Ovary (tissue), 9 donors: ENCODE data around the gene RNU6-7. TPM values are rescaled to one million over a fixed set of nuclear protein-coding genes. Genes with fewer than 3 reads are reported as not detected.

ENCODE experiments used
- DNase-seq, 5 donors: peaks; one replicate each; pipeline ENCODE4 v3.0.0-alpha.2; 2019 to 2020
- H3K27ac ChIP-seq, 2 donors: fragments of 200-600 bp; one replicate each; pipeline versions ENCODE4 v1.5.1 to v1.8.0; 2019 to 2022
- H3K27me3 ChIP-seq: fragments of 200-600 bp; one replicate; pipeline ENCODE4 v1.8.0; 2022
- H3K36me3 ChIP-seq: fragments of 200-600 bp; sonication (generic); one replicate; pipeline ENCODE4 v1.5.1; 2019
- H3K4me1 ChIP-seq: one replicate; pipeline ENCODE4 v1.8.1; 2013; ENCODE audit warnings: mild to moderate bottlenecking, moderate library complexity; ENCODE audit not compliant: insufficient read depth
- H3K4me3 ChIP-seq: fragments of 200-600 bp; sonication (generic); one replicate; pipeline ENCODE4 v1.5.1; 2017
- H3K9me3 ChIP-seq, 2 donors: fragments of 200-600 bp in 1 of 2; sonication (generic) in 1 of 2; one replicate each; pipeline versions ENCODE4 v1.5.1 to v1.8.1; 2013 to 2019; ENCODE audit warnings: mild to moderate bottlenecking in 1 of 2, moderate library complexity in 1 of 2
- CTCF ChIP-seq, 3 donors: fragments of 450-650 bp in 2 of 3; fragments of 200-600 bp in 1 of 3; IDR thresholded peaks; one replicate each; pipeline versions ENCODE4 v1.5.1 to v1.8.0; 2016 to 2022; ENCODE audit warnings: antibody characterized with exemption in 3 of 3, mild to moderate bottlenecking in 1 of 3
- EP300 ChIP-seq: sonication (generic); formaldehyde crosslinking; IDR thresholded peaks from one replicate; pipeline ENCODE4 v1.6.1; 2017; ENCODE audit warnings: antibody characterized with exemption
- POLR2A ChIP-seq: fragments of 450-650 bp; IDR thresholded peaks from one replicate; pipeline ENCODE4 v1.6.1; 2017; ENCODE audit warnings: antibody characterized with exemption, mild to moderate bottlenecking, moderate library complexity
- WGBS, 3 donors: extraction: QIAGEN DNeasy Blood & Tissue Kit in 1 of 3; methylation state at CpG; one replicate each; pipeline versions ENCODE4 v1.1.5 to v1.1.7; 2013 to 2017; 5-methylcytosine and 5-hydroxymethylcytosine counted together
- intact Hi-C, 4 donors: fragments of 100-400 bp; cut with DNase I; formaldehyde crosslinking; loops; one replicate each; pipeline versions ENCODE4 v1.11.0 to v1.15.1; 2022 to 2023
- polyA plus RNA-seq, 2 donors: library from polyadenylated mRNA; stranded (reverse); fragments of 200-250 nt in 1 of 2; fragments of 350-450 nt in 1 of 2; fragmentation: Illumina TruSeq in 1 of 2; extraction: RNeasy Lipid Tissue Mini Kit (QIAGEN cat#74804) in 1 of 2; gene quantifications; one replicate each; pipeline ENCODE4 v1.2.3, GENCODE V29; 2013 to 2014
- total RNA-seq, 7 donors: library from RNA; depleted of rRNA in 2 of 7; stranded (reverse); fragments of >200 nt in 2 of 7; fragmentation: NEBNext Ultra II Directional in 3 of 7; extraction: Animal tissue kit (Norgen Biotek cat#: 25700) in 3 of 7; gene quantifications; one replicate each; pipeline versions ENCODE4 v1.1.0 to v1.2.4, GENCODE V29; 2016 to 2023
- donor health status: DM: no; HTN: no; CAD: no; lungs with moderate emphysema.
- donor health status: DM: no; HTN: no; CAD: no.
- donor health status: Bipolar disorder and iron deficiency.
- donor health status: DM: yes; HTN: yes; CAD: no.
- donor health status: DM: no; HTN: no; CAD: no.
- donor health status: DM: yes; HTN: yes; CAD: no.

The RNU6-7 gene
- total and polyA plus RNA-seq, 9 donors, result not detected

- TF ChIP-seq EP300 (no peak), CTCF (IDR thresholded peaks at IDR 0.05) (no peak), POLR2A (no peak)
- DNase-seq, result no peak
- H3K27ac ChIP-seq, result no peak overlapping the region
- H3K4me1 ChIP-seq, result no peaks in the 10 kb centered on the region
- 60 to 68% (median 62%) methylated on average over 1 of the region's 1 CpG for WGBS, 3 donors
- intact Hi-C loops, result no loop called here
- H3K9me3 ChIP-seq, result no peaks in the 10 kb centered on the region
- H3K27me3 ChIP-seq, result no peaks in the 10 kb centered on the region
- H3K4me3 ChIP-seq, result no peak overlapping the region
- H3K36me3 ChIP-seq, result no peaks in the 10 kb centered on the region
Measured at GRCh38 chr14:32195636-32196035, 6.2 kb upstream of the RNU6-7 start.

GRCh38 chr14:32197919-32198318, 3.9 kb upstream of the RNU6-7 start:
- H3K9me3 ChIP-seq, result no peaks in the 10 kb centered on the region
- DNase-seq, result no peak
- no peaks in the 10 kb centered on the region for H3K27me3 ChIP-seq
- no peak overlapping the region for H3K27ac ChIP-seq
- no peak overlapping the region for H3K4me3 ChIP-seq
- intact Hi-C loops, result no loop called here
- H3K36me3 ChIP-seq, result no peaks in the 10 kb centered on the region
- TF ChIP-seq CTCF (IDR thresholded peaks at IDR 0.05) (no peak), EP300 (no peak), POLR2A (no peak)
- H3K4me1 ChIP-seq, result no peaks in the 10 kb centered on the region
- 54 to 76% (median 61%) methylated on average over 1 of the region's 1 CpG for WGBS, 3 donors

- Histone ChIP-seq H3K4me3 (peak overlapping the region; percentile 56), H3K27me3 (no peaks in the 10 kb centered on the region), H3K27ac (peak overlapping the region; percentile 85 to 90), H3K36me3 (no peaks in the 10 kb centered on the region), H3K9me3 (no peaks in the 10 kb centered on the region), H3K4me1 (no peaks in the 10 kb centered on the region)
- intact Hi-C loops, result loop anchor here in 3 of 4 donors (5.0 to 10.0 kb wide), 3 partner anchors 54 to 236 kb away; partner anchors contain the start of gene ARHGAP5 (in 2 of the 3)
- 4 to 8% (median 4%) methylated on average over 14 of the region's 14 CpGs for WGBS, 3 donors
- TF ChIP-seq CTCF (IDR thresholded peaks at IDR 0.05) (peak in 1 of 3 donors; percentile 4), EP300 (no peak)
- no peak for DNase-seq
Measured at GRCh38 chr14:32200368-32201192, 1.3 kb upstream of the RNU6-7 start.

GRCh38 chr14:32201193-32201815, 541 bp upstream of the RNU6-7 start:
- intact Hi-C loops, result loop anchor here in 3 of 4 donors (5.0 to 10.0 kb wide), 3 partner anchors 53 to 237 kb away; partner anchors contain the start of gene ARHGAP5 (in 2 of the 3)
- 0% methylated on average over 46 of the region's 46 CpGs for WGBS, 3 donors
- no peaks in the 10 kb centered on the region for H3K9me3 ChIP-seq
- H3K27me3 ChIP-seq, result no peaks in the 10 kb centered on the region
- H3K36me3 ChIP-seq, result no peaks in the 10 kb centered on the region
- no peaks in the 10 kb centered on the region for H3K4me1 ChIP-seq
- no peak for TF ChIP-seq EP300
- peak in 1 of 3 donors; percentile 4 for TF ChIP-seq CTCF (IDR thresholded peaks at IDR 0.05)
- DNase-seq, result peak; percentile 88 to 95 (median 91)
- H3K4me3 ChIP-seq, result peak overlapping the region; percentile 56
- peak overlapping the region; percentile 85 to 90 for H3K27ac ChIP-seq
